HepG2 (cell line): ENCODE results near the gene NTN3. TPM values are rescaled to one million over a fixed set of nuclear protein-coding genes. Genes with fewer than 3 reads are reported as not detected.

Source experiments
- ATF6 ChIP-seq: sonication (generic); formaldehyde crosslinking; conservative IDR thresholded peaks from 2 replicates; pipeline ENCODE4 v1.4.0; 2020; ENCODE audit warnings: missing genetic modification reagents
- CSRNP1 ChIP-seq: sonication (generic); formaldehyde crosslinking; IDR thresholded peaks from 2 replicates; pipeline ENCODE4 v1.8.1; 2023; ENCODE audit warnings: mild to moderate bottlenecking, missing genetic modification reagents
- KDM2A ChIP-seq: sonication (generic); formaldehyde crosslinking; IDR thresholded peaks from 2 replicates; pipeline ENCODE4 v1.4.0; 2020; ENCODE audit warnings: low read depth, missing genetic modification reagents, borderline replicate concordance
- RBFOX2 ChIP-seq: fragments of 200-400 bp; formaldehyde crosslinking; IDR thresholded peaks from 2 replicates; pipeline ENCODE4 v1.6.1; 2017; ENCODE audit warnings: low read depth, mild to moderate bottlenecking, low read length
- ZSCAN20 ChIP-seq: sonication (generic); formaldehyde crosslinking; IDR thresholded peaks from 2 replicates; pipeline ENCODE4 v1.4.0; 2020; ENCODE audit warnings: missing genetic modification reagents, mild to moderate bottlenecking, borderline replicate concordance
- polyA plus RNA-seq, 8 experiments: library from polyadenylated mRNA; depleted of rRNA in 3 of 8; stranded (reverse) in 7 of 8; unstranded in 1 of 8; fragments of >200 nt; fragmentation: Illumina TruSeq in 4 of 8; extraction: Trizol in 4 of 8; gene quantifications; 2 replicates each; pipeline versions ENCODE4 v1.2.1 to v1.2.3, GENCODE V29; 2011 to 2016; ENCODE audit warnings: low read depth in 4 of 8, missing spikeins in 1 of 8, mixed read lengths in 1 of 8; ENCODE audit not compliant: insufficient read depth in 1 of 8
- total RNA-seq, 5 experiments: library from RNA; depleted of rRNA; stranded (reverse); fragments of >200 nt; fragmentation: Illumina TruSeq; extraction: Trizol; gene quantifications; 2 replicates each; pipeline ENCODE4 v1.2.3, GENCODE V29; 2016; ENCODE audit warnings: low read depth in 1 of 5
- TF ChIP-seq, protein P1 (sequence below), 2 experiments: sonication (generic) in 1 of 2; formaldehyde crosslinking in 1 of 2; IDR thresholded peaks; 2 replicates each; pipeline versions ENCODE4 v1.4.0 to v1.6.1; 2016 to 2020; ENCODE audit warnings: borderline replicate concordance in 1 of 2, low read depth in 1 of 2, mild to moderate bottlenecking in 1 of 2, missing genetic modification reagents in 1 of 2
- TF ChIP-seq, protein P2 (sequence below): IDR thresholded peaks from 2 replicates; pipeline ENCODE4 v1.6.1; 2016; ENCODE audit warnings: mild to moderate bottlenecking, missing biosample characterization, missing genetic modification reagents
- TF ChIP-seq, protein P3 (sequence below): sonication (generic); formaldehyde crosslinking; IDR thresholded peaks from 2 replicates; pipeline ENCODE4 v1.5.1; 2020; ENCODE audit warnings: missing genetic modification reagents, mild to moderate bottlenecking, borderline replicate concordance

Gene NTN3
- total and polyA plus RNA-seq, 2 of the 13 experiments (the other 11 are each of a cell fraction or from before 2014, with no cell fraction given) = 0.09 to 0.20 TPM

GRCh38 chr16:2460391-2460713 is 10.7 kb upstream of the NTN3 start (continued):
- TF ChIP-seq, protein P1, sequence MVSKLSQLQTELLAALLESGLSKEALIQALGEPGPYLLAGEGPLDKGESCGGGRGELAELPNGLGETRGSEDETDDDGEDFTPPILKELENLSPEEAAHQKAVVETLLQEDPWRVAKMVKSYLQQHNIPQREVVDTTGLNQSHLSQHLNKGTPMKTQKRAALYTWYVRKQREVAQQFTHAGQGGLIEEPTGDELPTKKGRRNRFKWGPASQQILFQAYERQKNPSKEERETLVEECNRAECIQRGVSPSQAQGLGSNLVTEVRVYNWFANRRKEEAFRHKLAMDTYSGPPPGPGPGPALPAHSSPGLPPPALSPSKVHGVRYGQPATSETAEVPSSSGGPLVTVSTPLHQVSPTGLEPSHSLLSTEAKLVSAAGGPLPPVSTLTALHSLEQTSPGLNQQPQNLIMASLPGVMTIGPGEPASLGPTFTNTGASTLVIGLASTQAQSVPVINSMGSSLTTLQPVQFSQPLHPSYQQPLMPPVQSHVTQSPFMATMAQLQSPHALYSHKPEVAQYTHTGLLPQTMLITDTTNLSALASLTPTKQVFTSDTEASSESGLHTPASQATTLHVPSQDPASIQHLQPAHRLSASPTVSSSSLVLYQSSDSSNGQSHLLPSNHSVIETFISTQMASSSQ (IDR thresholded peaks at IDR 0.05; ENCODE audit: low read depth) = no peak
- TF ChIP-seq, protein P1 (CRISPR knock-in tag; IDR thresholded peaks at IDR 0.05; ENCODE audit: borderline replicate concordance) = 0 out of 2 replicates have a peak, but pooled peaks have one; percentile 4
- TF ChIP-seq ATF6 = no peak
- TF ChIP-seq, protein P2, sequence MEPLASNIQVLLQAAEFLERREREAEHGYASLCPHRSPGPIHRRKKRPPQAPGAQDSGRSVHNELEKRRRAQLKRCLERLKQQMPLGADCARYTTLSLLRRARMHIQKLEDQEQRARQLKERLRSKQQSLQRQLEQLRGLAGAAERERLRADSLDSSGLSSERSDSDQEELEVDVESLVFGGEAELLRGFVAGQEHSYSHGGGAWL (CRISPR knock-in tag) = 0 out of 2 replicates have a peak, but pooled peaks have one; percentile 7
- 0 out of 2 replicates have a peak, but pooled peaks have one; percentile 67 for TF ChIP-seq CSRNP1
- TF ChIP-seq RBFOX2 = peak; percentile 50
- 0 out of 2 replicates have a peak, but pooled peaks have one; percentile 2 for TF ChIP-seq KDM2A (CRISPR knock-in tag)
- TF ChIP-seq, protein P3, sequence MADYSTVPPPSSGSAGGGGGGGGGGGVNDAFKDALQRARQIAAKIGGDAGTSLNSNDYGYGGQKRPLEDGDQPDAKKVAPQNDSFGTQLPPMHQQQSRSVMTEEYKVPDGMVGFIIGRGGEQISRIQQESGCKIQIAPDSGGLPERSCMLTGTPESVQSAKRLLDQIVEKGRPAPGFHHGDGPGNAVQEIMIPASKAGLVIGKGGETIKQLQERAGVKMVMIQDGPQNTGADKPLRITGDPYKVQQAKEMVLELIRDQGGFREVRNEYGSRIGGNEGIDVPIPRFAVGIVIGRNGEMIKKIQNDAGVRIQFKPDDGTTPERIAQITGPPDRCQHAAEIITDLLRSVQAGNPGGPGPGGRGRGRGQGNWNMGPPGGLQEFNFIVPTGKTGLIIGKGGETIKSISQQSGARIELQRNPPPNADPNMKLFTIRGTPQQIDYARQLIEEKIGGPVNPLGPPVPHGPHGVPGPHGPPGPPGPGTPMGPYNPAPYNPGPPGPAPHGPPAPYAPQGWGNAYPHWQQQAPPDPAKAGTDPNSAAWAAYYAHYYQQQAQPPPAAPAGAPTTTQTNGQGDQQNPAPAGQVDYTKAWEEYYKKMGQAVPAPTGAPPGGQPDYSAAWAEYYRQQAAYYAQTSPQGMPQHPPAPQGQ (CRISPR knock-in tag) = no peak
- TF ChIP-seq ZSCAN20 (CRISPR knock-in tag) = no peak
